ENCODE data around the gene RALB. TPM values are rescaled to one million over a fixed set of nuclear protein-coding genes. Genes with fewer than 3 reads are reported as not detected.
"Not testable (repeated sequence)": the region's sequence is repeated elsewhere in the genome, so short reads cannot be mapped to it uniquely, and the experiment has no call there.

Gene RALB
- total RNA-seq, 4 donors from 2014 or later: 22.4 to 42.8 (median 34.9) TPM

GRCh38 chr2:120231974-120232635 is 20.5 kb upstream of the RALB start:
- intact Hi-C loops (cut with DNase I; ENCODE audit: low total_unique reads): no loop called here
- WGBS, 2 donors: 24 to 27% methylated on average over 15 of the region's 15 CpGs
- TF ChIP-seq CTCF (IDR thresholded peaks at IDR 0.05) (no peak), POLR2A (IDR thresholded peaks at IDR 0.05) (no peak)
- peak overlapping the region; percentile 8 for H3K4me3 ChIP-seq (ENCODE audit: low read depth, poor library complexity, severe bottlenecking)
- peak in 1 of 2 donors; percentile 82 for DNase-seq (ENCODE audit: low spot score in 2 of 2)

- TF ChIP-seq CTCF (IDR thresholded peaks at IDR 0.05) (no peak), POLR2A (IDR thresholded peaks at IDR 0.05) (no peak)
- H3K4me3 ChIP-seq (ENCODE audit: low read depth, poor library complexity, severe bottlenecking): no peak overlapping the region
- peak in 1 of 2 donors; percentile 68 for DNase-seq (ENCODE audit: low spot score in 2 of 2)
- 91 to 95% methylated on average over 5 of the region's 5 CpGs for WGBS, 2 donors
- intact Hi-C loops (cut with DNase I; ENCODE audit: low total_unique reads): no loop called here
Observed at GRCh38 chr2:120233292-120233691, 19.4 kb upstream of the RALB start.

GRCh38 chr2:120235158-120235557 is 17.5 kb upstream of the RALB start:
- 99 to 100% methylated on average over 2 of the region's 2 CpGs for WGBS, 2 donors
- H3K4me3 ChIP-seq (ENCODE audit: low read depth, poor library complexity, severe bottlenecking); intact Hi-C loops (cut with DNase I; ENCODE audit: low total_unique reads); DNase-seq (ENCODE audit: low spot score in 2 of 2): not testable (repeated sequence)

- DNase-seq (ENCODE audit: low spot score in 2 of 2): no peak
- no peak for TF ChIP-seq POLR2A (IDR thresholded peaks at IDR 0.05)
- TF ChIP-seq CTCF (IDR thresholded peaks at IDR 0.05): no peak
- WGBS, 2 donors: 90 to 93% methylated on average over 6 of the region's 6 CpGs
- no peak overlapping the region for H3K4me3 ChIP-seq (ENCODE audit: low read depth, poor library complexity, severe bottlenecking)
- intact Hi-C loops (cut with DNase I; ENCODE audit: low total_unique reads): no loop called here
Observed at GRCh38 chr2:120235681-120236080, 17.0 kb upstream of the RALB start.

- 61 to 70% methylated on average over 9 to 10 of the region's 10 CpGs for WGBS, 2 donors
- no peak for TF ChIP-seq POLR2A (IDR thresholded peaks at IDR 0.05)
- no peak for TF ChIP-seq CTCF (IDR thresholded peaks at IDR 0.05)
- DNase-seq (ENCODE audit: low spot score in 2 of 2): peak in 1 of 2 donors; percentile 80
- intact Hi-C loops (cut with DNase I; ENCODE audit: low total_unique reads): no loop called here
- H3K4me3 ChIP-seq (ENCODE audit: low read depth, poor library complexity, severe bottlenecking): no peak overlapping the region
Observed at GRCh38 chr2:120236316-120236715, 16.3 kb upstream of the RALB start.

GRCh38 chr2:120236791-120237190 is 15.9 kb upstream of the RALB start:
- DNase-seq (ENCODE audit: low spot score in 2 of 2): peak in 1 of 2 donors; percentile 48
- intact Hi-C loops (cut with DNase I; ENCODE audit: low total_unique reads): no loop called here
- no peak overlapping the region for H3K4me3 ChIP-seq (ENCODE audit: low read depth, poor library complexity, severe bottlenecking)
- TF ChIP-seq POLR2A (IDR thresholded peaks at IDR 0.05) (no peak), CTCF (IDR thresholded peaks at IDR 0.05) (no peak)
- WGBS, 2 donors: 70 to 76% methylated on average over 4 to 5 of the region's 5 CpGs

All from lower leg skin (tissue), 4 donors.